ENCODE data around the gene CCL28.

GRCh38 chr5:43415935-43416802 is 4.0 kb upstream of the CCL28 start:
- TF ChIP-seq CTCF (IDR thresholded peaks at IDR 0.05; ENCODE audit: low read depth, low read length, poor library complexity, severe bottlenecking) (no peak), EZH2phosphoT487 (IDR thresholded peaks at IDR 0.05; ENCODE audit: borderline replicate concordance, low read length) (no peak)
